Adipocyte (in vitro differentiated cells): Measurements from ENCODE around the gene PLAC9.

Source experiments
- DNase-seq: peaks from one replicate; pipeline ENCODE4 v3.0.0-alpha.2; 2015; ENCODE audit warnings: low read depth
- H3K27me3 ChIP-seq: replicated peaks from 2 replicates; pipeline ENCODE4 v1.7.0; 2013; ENCODE audit warnings: mild to moderate bottlenecking, low read length, moderate library complexity; ENCODE audit not compliant: control insufficient read depth, insufficient read depth
- H3K36me3 ChIP-seq: 2 replicates; pipeline ENCODE4 v1.7.0; 2013; ENCODE audit warnings: low read length, mild to moderate bottlenecking, moderate library complexity; ENCODE audit not compliant: control insufficient read depth, insufficient read depth, severe bottlenecking
- H3K4me1 ChIP-seq: 2 replicates; pipeline ENCODE4 v1.7.0; 2013; ENCODE audit warnings: mild to moderate bottlenecking, low read length, moderate library complexity; ENCODE audit not compliant: control insufficient read depth, insufficient read depth
- H3K4me3 ChIP-seq: 2 replicates; pipeline ENCODE4 v1.7.0; 2013; ENCODE audit warnings: mild to moderate bottlenecking, low read length, moderate library complexity
- H3K9ac ChIP-seq: 2 replicates; pipeline ENCODE4 v1.7.0; 2013; ENCODE audit warnings: mild to moderate bottlenecking, low read length, moderate library complexity
- H3K9me3 ChIP-seq: 2 replicates; pipeline ENCODE4 v1.7.0; 2013; ENCODE audit warnings: mild to moderate bottlenecking, low read length, moderate library complexity; ENCODE audit not compliant: control insufficient read depth

Gene PLAC9

GRCh38 chr10:80171248-80171660 is 38.7 kb downstream of the PLAC9 start:
- H3K9me3 ChIP-seq = no peaks in the 10 kb centered on the region
- H3K36me3 ChIP-seq = peaks cover 58% of the 10 kb centered on the region
- no peaks in the 10 kb centered on the region for H3K27me3 ChIP-seq
- no peak overlapping the region for H3K4me3 ChIP-seq
- H3K9ac ChIP-seq = no peak overlapping the region
- no peak for DNase-seq
- H3K4me1 ChIP-seq = peaks cover 36% of the 10 kb centered on the region

- no peaks in the 10 kb centered on the region for H3K27me3 ChIP-seq
- peaks cover 28% of the 10 kb centered on the region for H3K4me1 ChIP-seq
- no peaks in the 10 kb centered on the region for H3K9me3 ChIP-seq
- peaks cover 42% of the 10 kb centered on the region for H3K36me3 ChIP-seq
- no peak for DNase-seq
- H3K4me3 ChIP-seq = no peak overlapping the region
- H3K9ac ChIP-seq = peak overlapping the region; percentile 13
These were observed 40.4 kb downstream of the PLAC9 start for GRCh38 chr10:80172896-80173295.

DNA sequence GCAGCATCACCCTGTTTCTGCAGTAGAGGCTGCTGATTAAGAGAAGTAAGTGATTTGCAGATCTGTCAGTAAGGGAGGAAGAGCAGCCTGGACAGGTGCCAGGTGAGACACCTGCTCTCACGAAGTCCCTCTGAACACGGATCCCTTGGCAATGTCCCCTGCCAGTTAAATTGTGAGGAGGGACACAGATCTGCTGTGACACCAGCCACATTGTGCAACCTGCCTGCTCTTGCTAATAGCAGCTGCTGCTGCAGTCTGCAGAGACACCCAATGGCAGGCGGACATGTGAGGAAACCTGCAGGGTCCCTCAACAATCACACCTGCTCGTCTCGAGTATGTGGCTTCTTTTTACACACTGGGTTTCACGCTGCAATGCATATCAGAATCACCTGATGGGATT is 40.9 kb downstream of the PLAC9 start:
- Histone ChIP-seq H3K4me1 (peaks cover 28% of the 10 kb centered on the region), H3K4me3 (no peak overlapping the region), H3K27me3 (no peaks in the 10 kb centered on the region), H3K9ac (no peak overlapping the region), H3K36me3 (peaks cover 42% of the 10 kb centered on the region), H3K9me3 (no peaks in the 10 kb centered on the region)
- no peak for DNase-seq

DNA sequence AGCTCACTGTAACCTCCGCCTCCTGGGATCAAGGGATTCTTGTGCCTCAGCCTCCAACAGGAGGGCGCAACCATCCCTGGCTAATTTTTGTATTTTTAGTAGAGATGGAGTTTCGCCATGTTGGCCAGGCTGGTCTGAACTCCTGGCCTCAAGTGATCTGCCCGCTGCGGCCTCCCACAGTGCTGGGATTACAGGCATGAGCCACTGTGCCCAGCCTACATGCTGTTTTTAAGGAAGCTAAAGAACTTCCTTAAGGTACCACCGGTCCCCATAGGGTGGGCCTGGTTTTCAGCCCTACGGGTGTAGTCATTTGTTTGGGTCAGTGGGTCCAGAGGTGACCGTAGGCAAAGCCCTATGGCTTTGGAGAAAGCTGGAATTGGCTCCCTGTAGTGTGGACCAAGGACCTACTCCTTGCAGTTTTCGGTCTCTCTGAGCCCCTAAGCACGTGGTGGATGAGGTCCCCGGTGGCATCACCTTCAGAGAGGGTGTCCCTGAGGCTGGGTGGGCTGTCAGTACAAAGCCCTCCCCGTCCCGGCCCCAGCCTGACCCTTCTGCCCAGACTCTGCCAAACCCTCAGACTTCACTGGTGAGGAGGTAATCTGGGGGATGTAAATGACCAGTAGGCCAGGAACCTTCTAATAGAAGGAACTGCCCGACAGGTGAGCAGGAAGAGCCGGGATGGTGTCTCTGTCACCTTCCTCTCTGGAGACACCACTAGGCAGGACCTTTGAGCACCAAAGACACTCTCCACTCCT is 42.3 kb downstream of the PLAC9 start:
- no peaks in the 10 kb centered on the region for H3K9me3 ChIP-seq
- no peak overlapping the region for H3K9ac ChIP-seq
- no peaks in the 10 kb centered on the region for H3K27me3 ChIP-seq
- no peak overlapping the region for H3K4me3 ChIP-seq
- H3K36me3 ChIP-seq = peaks cover 41% of the 10 kb centered on the region
- no peak for DNase-seq
- peaks cover 34% of the 10 kb centered on the region for H3K4me1 ChIP-seq

DNA sequence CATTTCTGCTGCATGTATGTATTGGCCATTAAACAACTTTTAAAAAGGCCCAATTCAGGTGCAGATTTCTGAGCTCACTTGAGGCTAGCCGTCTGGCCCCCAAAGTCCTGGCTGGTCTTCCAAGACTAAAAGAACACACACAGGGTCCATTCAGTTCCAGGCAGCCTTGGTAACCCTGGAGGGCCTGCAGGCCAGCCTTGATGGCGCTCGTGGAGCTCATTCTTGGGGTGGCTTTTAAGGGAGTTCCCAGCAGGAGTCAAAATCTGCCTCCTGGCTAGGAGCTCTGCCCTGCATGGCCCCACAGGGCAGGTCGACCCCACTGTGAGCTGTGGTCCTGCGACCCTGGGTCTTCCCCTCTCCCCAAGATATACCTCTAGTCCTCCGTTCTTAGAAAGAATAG is 44.0 kb downstream of the PLAC9 start:
- H3K27me3 ChIP-seq = no peaks in the 10 kb centered on the region
- DNase-seq = no peak
- no peak overlapping the region for H3K9ac ChIP-seq
- no peak overlapping the region for H3K4me3 ChIP-seq
- no peaks in the 10 kb centered on the region for H3K9me3 ChIP-seq
- peaks cover 35% of the 10 kb centered on the region for H3K36me3 ChIP-seq
- H3K4me1 ChIP-seq = peaks cover 34% of the 10 kb centered on the region

DNA sequence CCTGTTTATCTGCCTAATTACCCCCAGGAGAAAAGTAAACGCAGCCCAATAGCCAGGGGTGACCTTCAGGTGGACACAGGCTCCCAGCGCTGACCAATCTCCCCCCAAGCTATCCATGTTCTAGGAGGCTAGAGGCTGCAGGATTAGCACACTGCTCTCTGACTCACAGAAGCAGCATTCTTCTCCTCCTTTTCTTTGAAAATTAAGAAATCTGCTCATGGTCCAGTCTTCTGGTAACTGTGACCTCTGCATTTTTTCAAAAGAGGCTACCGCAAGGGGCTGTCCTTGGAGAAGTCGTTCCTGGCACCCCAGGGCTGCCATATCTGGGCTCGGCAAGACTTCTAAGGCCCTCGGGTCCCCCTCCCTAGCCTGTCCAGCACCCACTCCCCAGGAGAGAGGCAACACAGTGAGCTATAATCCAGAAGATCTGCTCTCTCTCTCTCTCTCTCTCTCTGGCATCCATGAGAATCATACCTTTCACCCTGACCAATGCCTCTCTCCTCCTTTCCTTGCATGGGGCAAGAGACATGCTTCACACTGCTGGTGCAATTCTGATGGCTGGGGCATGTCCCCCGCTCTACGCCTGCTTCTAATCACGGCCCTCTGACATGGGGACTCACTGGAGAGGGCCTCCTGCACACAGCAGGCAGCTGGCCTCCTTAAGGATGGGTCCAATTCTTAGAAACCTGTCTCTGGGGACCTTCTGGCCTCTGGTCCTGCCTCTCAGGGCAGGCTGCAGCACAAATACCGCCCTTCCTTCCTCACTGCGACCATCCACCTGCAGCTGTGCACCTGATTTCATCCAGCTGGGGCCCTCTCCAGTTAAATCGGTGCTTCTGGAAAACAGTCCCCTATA is 45.5 kb downstream of the PLAC9 start:
- peaks cover 27% of the 10 kb centered on the region for H3K36me3 ChIP-seq
- peak overlapping the region; percentile 62 for H3K4me3 ChIP-seq
- peaks cover 38% of the 10 kb centered on the region for H3K4me1 ChIP-seq
- peak overlapping the region; percentile 58 for H3K9ac ChIP-seq
- peak; percentile 87 for DNase-seq
- no peaks in the 10 kb centered on the region for H3K27me3 ChIP-seq
- H3K9me3 ChIP-seq = no peaks in the 10 kb centered on the region

DNA sequence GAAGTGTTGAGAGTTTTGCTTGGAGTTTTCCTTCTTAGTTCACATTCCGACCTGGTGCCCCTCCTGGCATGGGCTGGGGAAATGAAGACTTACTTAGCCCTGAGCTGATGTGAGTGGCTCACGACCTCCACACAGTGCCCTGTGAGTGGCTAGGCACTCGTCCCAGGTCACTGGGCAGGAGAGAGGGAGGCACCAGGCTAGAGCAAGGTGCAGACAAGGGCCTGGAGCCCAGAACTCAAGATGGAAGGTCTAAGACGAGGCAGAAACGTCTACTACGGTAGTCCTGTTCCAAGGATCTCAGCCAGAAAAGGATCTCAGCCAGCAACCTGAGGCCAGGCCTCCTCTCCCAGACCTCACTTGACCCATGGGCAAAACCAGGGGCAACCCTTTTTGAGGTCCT is 50.5 kb downstream of the PLAC9 start:
- no peaks in the 10 kb centered on the region for H3K9me3 ChIP-seq
- no peaks in the 10 kb centered on the region for H3K27me3 ChIP-seq
- DNase-seq = no peak
- H3K36me3 ChIP-seq = peaks cover 24% of the 10 kb centered on the region
- H3K9ac ChIP-seq = no peak overlapping the region
- no peak overlapping the region for H3K4me3 ChIP-seq
- peaks cover 70% of the 10 kb centered on the region for H3K4me1 ChIP-seq

DNA sequence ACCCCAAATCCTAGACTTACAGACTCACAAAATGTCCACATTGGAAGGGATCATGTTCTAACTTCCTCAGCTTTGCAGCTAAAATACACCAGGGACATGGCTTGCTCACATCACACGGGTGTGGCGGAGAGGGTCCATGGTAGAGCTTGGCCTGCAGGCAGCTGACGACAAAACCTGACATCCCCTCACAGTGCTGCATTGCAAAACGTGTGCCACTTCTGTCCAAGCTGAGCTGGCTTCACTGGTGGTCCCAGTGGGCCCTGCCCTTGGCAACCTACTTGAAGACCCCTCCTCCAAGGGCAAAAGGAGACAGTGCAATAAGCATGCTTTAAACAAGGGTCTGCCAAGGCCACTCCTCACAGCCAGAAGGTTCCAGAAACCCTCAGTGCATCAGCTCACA is 50.9 kb downstream of the PLAC9 start:
- H3K27me3 ChIP-seq = no peaks in the 10 kb centered on the region
- H3K36me3 ChIP-seq = peaks cover 24% of the 10 kb centered on the region
- no peak overlapping the region for H3K4me3 ChIP-seq
- H3K9me3 ChIP-seq = no peaks in the 10 kb centered on the region
- no peak for DNase-seq
- no peak overlapping the region for H3K9ac ChIP-seq
- H3K4me1 ChIP-seq = peaks cover 70% of the 10 kb centered on the region

GRCh38 chr10:80184291-80184690 is 51.8 kb downstream of the PLAC9 start:
- H3K9me3 ChIP-seq = no peaks in the 10 kb centered on the region
- H3K36me3 ChIP-seq = peaks cover 29% of the 10 kb centered on the region
- peaks cover 70% of the 10 kb centered on the region for H3K4me1 ChIP-seq
- no peak overlapping the region for H3K4me3 ChIP-seq
- DNase-seq = no peak
- no peaks in the 10 kb centered on the region for H3K27me3 ChIP-seq
- H3K9ac ChIP-seq = no peak overlapping the region

- peaks cover 70% of the 10 kb centered on the region for H3K4me1 ChIP-seq
- H3K9me3 ChIP-seq = no peaks in the 10 kb centered on the region
- no peak overlapping the region for H3K9ac ChIP-seq
- no peak for DNase-seq
- H3K4me3 ChIP-seq = no peak overlapping the region
- no peaks in the 10 kb centered on the region for H3K27me3 ChIP-seq
- H3K36me3 ChIP-seq = peaks cover 18% of the 10 kb centered on the region
These were observed 53.2 kb downstream of the PLAC9 start for GRCh38 chr10:80185578-80186299.

- H3K9me3 ChIP-seq = no peaks in the 10 kb centered on the region
- no peak overlapping the region for H3K9ac ChIP-seq
- H3K27me3 ChIP-seq = no peaks in the 10 kb centered on the region
- no peak overlapping the region for H3K4me3 ChIP-seq
- H3K36me3 ChIP-seq = peaks cover 16% of the 10 kb centered on the region
- DNase-seq = no peak
- H3K4me1 ChIP-seq = peaks cover 70% of the 10 kb centered on the region
These were observed 54.0 kb downstream of the PLAC9 start for GRCh38 chr10:80186364-80187012.
